Thyroid gland (tissue), 4 donors: Measurements from ENCODE around the gene TSPAN16.

ENCODE experiments used
- CTCF ChIP-seq, 6 experiments: fragments of 200-600 bp in 3 of 6; fragments of 450-650 bp in 3 of 6; sonication (generic) in 3 of 6; IDR thresholded peaks; one replicate each; pipeline ENCODE4 v1.5.1; 2016 to 2019; ENCODE audit warnings: antibody characterized with exemption in 6 of 6, mild to moderate bottlenecking in 2 of 6, inconsistent platforms in 1 of 6, moderate library complexity in 1 of 6
- POLR2A ChIP-seq, 2 donors: fragments of 450-650 bp; IDR thresholded peaks; one replicate each; pipeline ENCODE4 v1.6.1; 2017; ENCODE audit warnings: antibody characterized with exemption in 2 of 2, mild to moderate bottlenecking in 2 of 2, moderate library complexity in 1 of 2

- TF ChIP-seq CTCF (IDR thresholded peaks at IDR 0.05), result no peak
- TF ChIP-seq POLR2A (IDR thresholded peaks at IDR 0.05), result no peak
Observed at GRCh38 chr19:11325544-11325943, 29.6 kb downstream of the TSPAN16 start.
